K562 (cell line): Measurements from ENCODE around the gene NEK1. TPM values are rescaled to one million over a fixed set of nuclear protein-coding genes. Genes with fewer than 3 reads are reported as not detected.

Source experiments
- ARHGAP35 ChIP-seq: fragments of 450-650 bp; IDR thresholded peaks from 2 replicates; pipeline ENCODE4 v1.6.1; 2018; ENCODE audit not compliant: partially characterized antibody
- ATF3 ChIP-seq, 2 experiments: fragments of 450-650 bp in 1 of 2; sonication (generic) in 1 of 2; formaldehyde crosslinking in 1 of 2; IDR thresholded peaks in 1 of 2; conservative IDR thresholded peaks in 1 of 2; 2 replicates each; pipeline versions ENCODE4 v1.6.1 to v1.8.1; 2016 to 2023; ENCODE audit warnings: mild to moderate bottlenecking in 2 of 2, moderate library complexity in 2 of 2, inconsistent platforms in 1 of 2, missing genetic modification reagents in 1 of 2
- CBFA2T2 ChIP-seq: fragments of 450-650 bp; conservative IDR thresholded peaks from 2 replicates; pipeline ENCODE4 v1.6.1; 2017; ENCODE audit warnings: mild to moderate bottlenecking
- CTBP1 ChIP-seq: fragments of 450-650 bp; IDR thresholded peaks from 2 replicates; pipeline ENCODE4 v1.6.1; 2016; ENCODE audit warnings: borderline replicate concordance
- EGR1 ChIP-seq: fragments of 450-650 bp; conservative IDR thresholded peaks from 2 replicates; pipeline ENCODE4 v1.6.1; 2017; ENCODE audit warnings: mild to moderate bottlenecking
- ELF2 ChIP-seq: fragments of 250-450 bp; sonication (Bioruptor Pico); IDR thresholded peaks from 2 replicates; pipeline ENCODE4 v1.5.0; 2021; ENCODE audit warnings: mild to moderate bottlenecking
- FOXA1 ChIP-seq: fragments of 450-650 bp; IDR thresholded peaks from 2 replicates; pipeline ENCODE4 v1.6.1; 2016; ENCODE audit warnings: mild to moderate bottlenecking, borderline replicate concordance
- GTF2E2 ChIP-seq: fragments of 200-800 bp; sonication (Bioruptor generic); IDR thresholded peaks from 2 replicates; pipeline ENCODE4 v1.6.1; 2016; ENCODE audit warnings: missing genetic modification characterization, missing compliant biosample characterization
- HLTF ChIP-seq: fragments of 450-650 bp; IDR thresholded peaks from 2 replicates; pipeline ENCODE4 v1.6.1; 2016
- MCM7 ChIP-seq, 2 experiments: fragments of 450-650 bp; IDR thresholded peaks; 2 replicates each; pipeline ENCODE4 v1.6.1; 2016 to 2018
- NFATC3 ChIP-seq: fragments of 450-650 bp; IDR thresholded peaks from 2 replicates; pipeline ENCODE4 v1.6.1; 2017; ENCODE audit warnings: mild to moderate bottlenecking
- NFIC ChIP-seq: fragments of 450-650 bp; IDR thresholded peaks from 2 replicates; pipeline ENCODE4 v1.6.1; 2017; ENCODE audit warnings: mild to moderate bottlenecking, inconsistent platforms
- NR2F6 ChIP-seq: fragments of 450-650 bp; formaldehyde crosslinking; IDR thresholded peaks from 2 replicates; pipeline ENCODE4 v1.4.0; 2020; ENCODE audit warnings: mild to moderate bottlenecking
- RHOXF2B ChIP-seq: fragments of 250-450 bp; sonication (Bioruptor Pico); conservative IDR thresholded peaks from 2 replicates; pipeline ENCODE4 v1.5.1; 2021
- SMARCE1 ChIP-seq: fragments of 450-650 bp; IDR thresholded peaks from 2 replicates; pipeline ENCODE4 v1.7.1; 2016; ENCODE audit warnings: mild to moderate bottlenecking
- TCF3 ChIP-seq: sonication (generic); formaldehyde crosslinking; IDR thresholded peaks from 2 replicates; pipeline ENCODE4 v1.4.0; 2020; ENCODE audit warnings: mild to moderate bottlenecking, missing genetic modification reagents
- TFAM ChIP-seq: fragments of 250-450 bp; sonication (Bioruptor Pico); conservative IDR thresholded peaks from 2 replicates; pipeline ENCODE4 v1.5.0; 2021; ENCODE audit warnings: mild to moderate bottlenecking, moderate library complexity
- TRIM25 ChIP-seq: fragments of 450-650 bp; IDR thresholded peaks from 2 replicates; pipeline ENCODE4 v1.7.0; 2016; ENCODE audit warnings: borderline replicate concordance
- YBX1 ChIP-seq: fragments of 450-650 bp; IDR thresholded peaks from 2 replicates; pipeline ENCODE4 v1.7.1; 2016; ENCODE audit warnings: mild to moderate bottlenecking
- ZKSCAN1 ChIP-seq: fragments of 150-350 bp; IDR thresholded peaks from 2 replicates; pipeline ENCODE4 v1.6.1; 2016; ENCODE audit warnings: low read depth, low read length
- ZNF175 ChIP-seq: fragments of 200-800 bp; sonication (Bioruptor generic); IDR thresholded peaks from 2 replicates; pipeline ENCODE4 v1.6.1; 2016; ENCODE audit warnings: low read depth, mild to moderate bottlenecking, missing genetic modification characterization, missing compliant biosample characterization
- ZNF668 ChIP-seq: fragments of 250-450 bp; sonication (Bioruptor Pico); IDR thresholded peaks from 2 replicates; pipeline ENCODE4 v1.8.0; 2022; ENCODE audit warnings: mild to moderate bottlenecking, inconsistent platforms
- ZNF717 ChIP-seq: fragments of 250-450 bp; sonication (Bioruptor Pico); IDR thresholded peaks from 2 replicates; pipeline ENCODE4 v1.5.0; 2021
- polyA plus RNA-seq, 8 experiments: library from polyadenylated mRNA; depleted of rRNA in 4 of 8; stranded (reverse) in 5 of 8; unstranded in 3 of 8; fragments of >200 nt; fragmentation: Nextera tagmentation in 2 of 8; fragmentation: Illumina TruSeq in 1 of 8; extraction: Ambion mirVana in 2 of 8; extraction: Trizol in 1 of 8; gene quantifications; 2 replicates each; pipeline versions ENCODE4 v1.2.1 to v1.2.3, GENCODE V29; 2011 to 2014; ENCODE audit warnings: inconsistent platforms in 1 of 8, missing spikeins in 1 of 8
- total RNA-seq, 7 experiments: library from RNA; depleted of rRNA in 6 of 7; stranded (reverse); fragments of >200 nt in 6 of 7; fragmentation: Illumina TruSeq in 2 of 7; extraction: Trizol in 2 of 7; gene quantifications; 2 replicates each; pipeline versions ENCODE4 v1.2.1 to v1.2.3, GENCODE V29; 2011 to 2021; ENCODE audit warnings: low replicate concordance in 1 of 7
- TF ChIP-seq, protein P1 (sequence below): fragments of 450-650 bp; formaldehyde crosslinking; IDR thresholded peaks from 2 replicates; pipeline ENCODE4 v1.4.0; 2020; ENCODE audit warnings: mild to moderate bottlenecking, moderate library complexity
- TF ChIP-seq, protein P2 (sequence below): sonication (generic); formaldehyde crosslinking; IDR thresholded peaks from 2 replicates; pipeline ENCODE4 v1.8.1; 2023; ENCODE audit warnings: mild to moderate bottlenecking, missing genetic modification reagents

The NEK1 gene
- total and polyA plus RNA-seq, 9 of the 15 experiments (the other 6 are each of a cell fraction or from before 2014, with no cell fraction given), result 6.2 to 15.7 (median 10.3) TPM

DNA sequence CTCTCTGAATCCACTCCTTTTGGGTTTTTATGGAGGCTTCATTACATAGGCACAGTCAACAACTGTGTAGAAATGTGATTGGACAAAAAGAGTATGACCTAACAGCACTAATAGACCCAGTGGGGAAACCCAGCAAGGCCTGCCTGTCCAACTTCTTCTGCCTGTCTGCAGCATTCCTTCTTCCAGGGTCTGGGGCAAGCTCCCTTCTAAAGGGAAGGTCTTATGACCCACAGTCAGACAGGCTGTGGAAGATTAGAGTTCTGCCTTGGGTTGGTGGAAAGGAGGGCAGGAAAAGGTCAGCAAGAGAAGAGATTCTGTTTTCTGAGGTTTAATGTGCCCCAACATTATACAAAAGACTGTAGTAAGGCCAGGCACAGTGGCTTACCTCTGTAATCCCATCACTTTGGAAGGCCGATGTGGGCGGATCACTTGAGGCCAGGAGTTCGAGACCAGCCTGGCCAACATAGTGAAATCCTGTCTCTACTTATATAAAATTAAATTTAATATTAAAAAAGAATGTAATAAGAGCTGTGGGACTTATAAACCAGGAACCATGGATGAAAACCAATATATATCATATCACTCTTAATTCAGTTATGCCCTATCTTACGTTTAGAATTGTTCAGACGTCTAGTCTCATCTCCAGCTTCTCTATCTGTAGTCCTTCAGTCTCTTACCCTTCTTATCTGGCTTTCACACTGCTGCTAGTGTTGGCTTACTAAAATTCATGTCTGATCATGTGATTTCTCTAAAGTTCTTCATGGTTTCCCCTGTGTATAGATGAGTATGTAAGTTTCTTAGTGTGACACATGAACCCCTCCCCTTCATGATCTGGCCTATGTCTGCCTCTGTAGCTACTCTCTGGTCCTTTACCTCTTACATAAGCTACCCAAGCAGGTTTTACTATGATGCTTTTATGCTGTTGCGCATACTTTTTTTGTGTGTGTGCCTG lies 14.2 kb upstream of the NEK1 start (continued):
- TF ChIP-seq RHOXF2B (CRISPR knock-in tag), result no peak
- no peak for TF ChIP-seq TRIM25
- TF ChIP-seq ELF2 (CRISPR knock-in tag), result no peak
- TF ChIP-seq HLTF, result no peak
- no peak for TF ChIP-seq ZNF717 (CRISPR knock-in tag)
- no peak; the same call in 1 of the 2 replicates for TF ChIP-seq NFATC3
- no peak for TF ChIP-seq CTBP1
- no peak for TF ChIP-seq ZKSCAN1
- TF ChIP-seq SMARCE1, result peak; percentile 84
- peak; percentile 91 for TF ChIP-seq NFIC
- TF ChIP-seq ZNF668, result no peak
- peak; percentile 64; the same call in 1 of the 2 replicates for TF ChIP-seq ZNF175 (CRISPR knock-in tag)
- TF ChIP-seq CBFA2T2, result peak; percentile 98
- TF ChIP-seq ATF3 (IDR thresholded peaks at IDR 0.05), result peak; percentile 42; the same call in 1 of the 2 replicates
- TF ChIP-seq ATF3 (CRISPR knock-in tag; conservative IDR thresholded peaks at IDR 0.05), result no peak
- TF ChIP-seq TFAM (CRISPR knock-in tag), result no peak
- peak; percentile 94 for TF ChIP-seq TCF3 (CRISPR knock-in tag)
- TF ChIP-seq EGR1, result peak; percentile 58
- TF ChIP-seq, protein P1, sequence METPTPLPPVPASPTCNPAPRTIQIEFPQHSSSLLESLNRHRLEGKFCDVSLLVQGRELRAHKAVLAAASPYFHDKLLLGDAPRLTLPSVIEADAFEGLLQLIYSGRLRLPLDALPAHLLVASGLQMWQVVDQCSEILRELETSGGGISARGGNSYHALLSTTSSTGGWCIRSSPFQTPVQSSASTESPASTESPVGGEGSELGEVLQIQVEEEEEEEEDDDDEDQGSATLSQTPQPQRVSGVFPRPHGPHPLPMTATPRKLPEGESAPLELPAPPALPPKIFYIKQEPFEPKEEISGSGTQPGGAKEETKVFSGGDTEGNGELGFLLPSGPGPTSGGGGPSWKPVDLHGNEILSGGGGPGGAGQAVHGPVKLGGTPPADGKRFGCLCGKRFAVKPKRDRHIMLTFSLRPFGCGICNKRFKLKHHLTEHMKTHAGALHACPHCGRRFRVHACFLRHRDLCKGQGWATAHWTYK (CRISPR knock-in tag), result no peak
- TF ChIP-seq NR2F6 (CRISPR knock-in tag), result no peak
- no peak for TF ChIP-seq GTF2E2 (tag)
- TF ChIP-seq MCM7 (IDR thresholded peaks at IDR 0.05), result no peak
- no peak for TF ChIP-seq YBX1
- no peak for TF ChIP-seq ARHGAP35
- TF ChIP-seq FOXA1, result no peak
- TF ChIP-seq, protein P2, sequence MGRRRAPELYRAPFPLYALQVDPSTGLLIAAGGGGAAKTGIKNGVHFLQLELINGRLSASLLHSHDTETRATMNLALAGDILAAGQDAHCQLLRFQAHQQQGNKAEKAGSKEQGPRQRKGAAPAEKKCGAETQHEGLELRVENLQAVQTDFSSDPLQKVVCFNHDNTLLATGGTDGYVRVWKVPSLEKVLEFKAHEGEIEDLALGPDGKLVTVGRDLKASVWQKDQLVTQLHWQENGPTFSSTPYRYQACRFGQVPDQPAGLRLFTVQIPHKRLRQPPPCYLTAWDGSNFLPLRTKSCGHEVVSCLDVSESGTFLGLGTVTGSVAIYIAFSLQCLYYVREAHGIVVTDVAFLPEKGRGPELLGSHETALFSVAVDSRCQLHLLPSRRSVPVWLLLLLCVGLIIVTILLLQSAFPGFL (CRISPR knock-in tag), result no peak
